ENCODE results near the gene ANXA8L1.
"Not testable (repeated sequence)": the region's sequence is repeated elsewhere in the genome, so short reads cannot be mapped to it uniquely, and the experiment has no call there.

GRCh38 chr10:46419570-46420379 lies 44.2 kb downstream of the ANXA8L1 start:
- not testable (repeated sequence) for TF ChIP-seq CTCF (IDR thresholded peaks at IDR 0.05; ENCODE audit: insufficient read depth, low read length, poor library complexity, severe bottlenecking); EZH2phosphoT487 (conservative IDR thresholded peaks at IDR 0.05; ENCODE audit: low read length)

Data from SU-DHL-6 (cell line).